GM21825 (cell line): ENCODE results near the gene RASA3.

Experiments used
- ATAC-seq: cut with Tn5 transposase; IDR thresholded peaks from one replicate; pipeline ENCODE4 v1.9.1; 2021; ENCODE audit warnings: mild to moderate bottlenecking, moderate library complexity; ENCODE audit not compliant: unreplicated experiment

RASA3 gene

DNA sequence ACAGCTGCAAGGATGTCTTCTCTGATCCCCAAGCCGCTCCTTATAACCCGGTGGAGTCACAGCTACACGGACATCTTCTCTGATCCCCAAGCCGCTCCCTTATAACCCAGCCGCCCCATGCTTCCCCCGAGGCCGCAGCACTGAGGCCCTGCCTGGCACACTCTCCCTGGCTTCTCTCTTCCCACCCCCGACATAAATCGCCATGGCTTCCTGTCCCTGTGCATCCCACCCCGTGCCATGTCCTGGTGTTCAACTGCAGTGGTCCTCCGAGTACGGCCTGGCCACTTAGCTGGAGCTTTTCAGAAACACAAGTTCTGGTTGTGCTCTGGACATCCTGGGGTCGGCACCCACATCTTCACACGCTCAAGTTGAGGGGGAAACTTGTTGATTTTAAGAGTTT is 60.4 kb downstream of the RASA3 start:
- no peak for ATAC-seq

DNA sequence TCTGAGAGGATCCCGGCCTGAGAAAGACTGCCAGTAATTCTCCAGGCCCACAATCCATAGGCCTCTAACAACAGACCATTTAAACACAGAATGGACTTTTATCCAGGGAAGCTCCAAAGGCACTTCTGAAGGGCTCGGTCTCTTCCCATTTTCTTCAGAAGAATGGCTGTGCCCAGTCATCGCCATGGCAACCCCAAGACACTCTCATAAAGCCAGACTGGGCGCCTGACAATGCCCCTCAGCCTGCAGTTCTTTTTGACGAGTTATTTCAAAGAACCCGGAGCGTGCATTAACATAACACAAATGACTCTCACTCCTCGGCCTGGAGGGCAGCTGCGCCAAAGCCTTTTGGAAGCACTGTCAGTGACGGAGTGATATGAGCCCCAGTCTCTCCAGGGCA is 61.0 kb downstream of the RASA3 start:
- ATAC-seq, result no peak

DNA sequence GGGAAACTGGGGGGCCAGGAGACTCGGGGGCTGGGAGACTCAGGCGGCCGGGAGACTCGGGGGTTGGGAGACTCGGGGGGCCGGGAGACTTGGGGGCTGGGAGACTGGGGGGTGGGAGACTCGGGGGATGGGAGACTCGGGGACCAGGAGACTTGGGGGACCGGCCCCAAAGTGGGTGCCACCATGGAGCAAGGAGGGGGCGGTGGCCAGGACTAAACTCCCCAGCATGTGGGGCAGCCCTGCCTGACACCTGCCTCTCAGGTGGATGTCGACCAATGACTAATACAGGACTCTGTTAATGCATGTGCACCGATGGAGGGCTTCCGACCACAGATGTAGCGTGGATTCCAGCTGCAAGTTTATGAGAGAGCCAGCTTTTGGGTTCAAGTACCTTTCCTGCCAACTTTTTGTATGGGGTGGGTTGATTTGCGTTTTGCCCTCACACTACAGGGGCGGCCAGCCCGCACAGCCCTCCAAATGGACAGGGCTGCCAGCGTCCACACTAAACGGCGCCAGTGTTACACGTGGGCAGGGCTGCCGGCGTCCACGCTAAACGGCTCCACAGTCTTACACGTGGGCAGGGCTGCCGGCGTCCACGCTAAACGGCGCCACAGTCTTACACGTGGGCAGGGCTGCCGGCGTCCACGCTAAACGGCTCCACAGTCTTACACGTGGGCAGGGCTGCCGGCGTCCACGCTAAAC is 62.2 kb downstream of the RASA3 start:
- ATAC-seq, result no peak

DNA sequence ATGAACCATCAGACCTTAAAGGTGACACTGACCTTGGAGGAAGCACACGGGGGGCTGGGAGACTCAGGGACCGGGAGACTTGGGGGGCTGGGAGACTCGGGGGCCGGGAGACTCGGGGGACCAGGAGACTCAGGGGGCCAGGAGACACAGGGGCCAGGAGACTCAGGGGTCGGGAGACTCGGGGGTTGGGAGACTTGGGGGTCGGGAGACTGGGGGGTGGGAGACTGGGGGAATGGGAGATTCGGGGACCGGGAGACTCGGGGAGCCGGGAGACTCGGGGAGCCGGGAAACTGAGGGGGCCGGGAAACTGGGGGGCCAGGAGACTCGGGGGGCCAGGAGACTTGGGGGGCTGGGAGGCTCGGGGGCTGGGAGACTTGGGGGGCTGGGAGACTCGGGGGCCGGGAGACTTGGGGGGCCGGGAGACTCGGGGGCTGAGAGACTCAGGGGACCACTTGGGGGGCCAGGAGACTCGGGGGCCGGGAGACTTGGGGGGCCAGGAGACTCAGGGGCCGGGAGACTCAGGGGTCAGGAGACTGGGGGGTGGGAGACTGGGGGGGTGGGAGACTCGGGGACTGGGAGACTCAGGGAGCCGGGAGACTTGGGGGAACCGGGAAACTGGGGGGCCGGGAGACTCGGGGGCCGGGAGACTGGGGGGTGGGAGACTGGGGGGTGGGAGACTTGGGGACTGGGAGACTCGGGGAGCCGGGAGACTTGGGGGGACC is 62.9 kb downstream of the RASA3 start:
- ATAC-seq, result no peak

DNA sequence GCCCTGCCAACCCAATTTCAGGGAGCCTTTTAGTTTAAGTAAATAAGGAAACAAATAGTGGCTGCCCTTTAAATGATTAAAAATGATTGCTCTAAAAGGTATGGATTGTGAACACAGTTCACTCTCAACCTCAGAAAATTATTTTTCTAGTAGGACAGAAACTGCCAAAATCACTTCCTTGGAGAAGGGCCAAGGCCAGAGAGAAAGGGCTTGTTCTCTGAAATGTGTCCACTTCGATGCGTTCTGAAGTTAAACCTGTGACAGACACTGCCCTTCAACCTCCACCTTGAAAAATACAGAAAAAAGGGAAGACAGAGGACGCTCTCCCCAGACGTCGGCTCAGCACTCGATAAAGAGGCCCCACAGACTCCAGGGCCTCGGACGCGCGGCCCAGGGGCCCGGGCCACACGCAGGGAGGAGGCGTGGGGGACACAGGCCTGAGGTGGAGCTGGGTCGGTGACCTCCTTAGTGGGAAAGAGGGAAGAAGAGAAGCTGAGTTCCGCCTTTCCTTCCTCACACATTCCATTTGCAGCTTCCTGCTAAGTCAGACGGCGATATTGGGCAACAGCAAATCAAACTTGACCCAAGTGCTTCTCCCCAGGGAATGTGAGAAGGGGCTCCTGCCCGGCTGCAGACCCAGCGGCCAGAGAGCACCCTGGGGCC is 63.6 kb downstream of the RASA3 start:
- no peak for ATAC-seq

DNA sequence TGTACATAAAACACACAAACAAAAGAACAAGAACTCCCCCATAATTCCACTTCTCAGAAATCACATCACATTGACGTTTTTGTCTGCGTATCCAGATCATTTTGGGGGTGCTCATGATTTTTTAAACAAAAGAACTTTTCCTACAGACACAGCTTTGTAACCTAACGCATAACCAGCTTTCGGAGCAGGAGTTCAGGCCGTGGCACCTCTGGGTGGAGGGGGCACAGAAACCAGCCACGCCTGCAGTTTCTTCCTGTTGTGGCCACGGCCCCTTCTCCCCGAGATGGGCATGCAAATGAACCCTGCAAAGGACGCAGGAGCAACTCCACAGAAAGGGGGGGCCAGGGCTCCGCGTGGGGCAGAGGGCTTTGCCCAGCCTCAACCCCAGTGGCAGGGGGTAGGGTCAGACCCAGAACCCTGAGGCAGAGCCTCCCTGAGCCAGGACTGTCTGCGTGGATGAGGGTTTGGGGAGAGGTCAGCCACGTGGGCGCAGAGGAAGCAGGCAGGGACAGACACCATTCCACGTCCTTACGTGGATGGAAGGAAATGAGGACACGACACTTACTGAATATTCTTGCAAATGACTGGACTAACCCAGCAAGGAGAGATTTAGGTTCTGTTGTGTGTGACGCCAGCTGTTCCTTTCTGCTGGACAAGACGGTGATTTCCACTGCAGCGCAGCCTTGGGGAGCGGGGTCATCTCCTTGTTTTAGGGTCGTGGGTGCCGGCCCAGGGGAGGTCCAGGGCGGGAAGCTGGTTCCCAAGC is 64.4 kb downstream of the RASA3 start:
- peak; percentile 36 for ATAC-seq

DNA sequence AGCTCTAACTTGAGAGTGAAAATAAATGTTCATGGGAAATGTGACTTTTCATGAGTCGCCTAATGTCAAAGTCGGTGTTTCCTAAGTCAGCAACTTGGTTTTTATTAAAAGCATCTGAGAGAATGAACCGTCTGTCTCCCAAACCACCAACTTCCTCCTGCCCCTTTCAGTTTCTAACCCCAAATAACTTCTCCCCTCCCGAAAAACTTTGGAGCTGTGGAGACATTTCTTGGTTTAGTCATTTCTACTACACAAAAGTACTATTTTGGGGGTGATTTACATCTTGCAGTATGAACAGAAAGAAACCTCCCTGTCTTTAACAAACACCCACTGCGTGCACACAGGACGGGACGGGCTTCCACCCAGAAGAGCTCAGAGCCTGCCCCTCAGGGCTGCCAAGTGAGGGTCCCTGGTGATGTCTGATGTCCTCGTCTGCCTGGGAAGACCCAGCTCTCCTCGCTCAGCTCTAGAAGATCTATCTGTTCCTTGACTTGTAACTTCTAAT is 65.0 kb downstream of the RASA3 start:
- peak; percentile 55 for ATAC-seq

DNA sequence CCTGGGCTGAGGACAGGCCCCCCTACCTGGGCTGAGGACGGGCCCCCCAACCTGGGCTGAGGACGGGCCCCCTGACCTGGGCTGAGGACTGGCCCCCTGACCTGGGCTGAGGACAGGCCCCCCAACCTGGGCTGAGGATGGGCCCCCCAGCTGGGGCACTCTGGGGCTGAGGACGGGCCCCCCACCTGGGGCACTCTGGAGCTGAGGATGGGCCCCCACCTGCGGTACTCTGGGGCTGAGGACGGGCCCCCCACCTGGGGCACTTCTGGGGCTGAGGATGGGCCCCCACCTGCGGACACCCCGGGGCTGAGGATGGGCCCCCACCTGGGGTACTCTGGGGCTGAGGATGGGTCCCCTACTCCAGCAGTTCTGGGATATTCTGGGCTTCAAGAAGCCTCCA is 65.5 kb downstream of the RASA3 start:
- ATAC-seq, result peak; percentile 5

DNA sequence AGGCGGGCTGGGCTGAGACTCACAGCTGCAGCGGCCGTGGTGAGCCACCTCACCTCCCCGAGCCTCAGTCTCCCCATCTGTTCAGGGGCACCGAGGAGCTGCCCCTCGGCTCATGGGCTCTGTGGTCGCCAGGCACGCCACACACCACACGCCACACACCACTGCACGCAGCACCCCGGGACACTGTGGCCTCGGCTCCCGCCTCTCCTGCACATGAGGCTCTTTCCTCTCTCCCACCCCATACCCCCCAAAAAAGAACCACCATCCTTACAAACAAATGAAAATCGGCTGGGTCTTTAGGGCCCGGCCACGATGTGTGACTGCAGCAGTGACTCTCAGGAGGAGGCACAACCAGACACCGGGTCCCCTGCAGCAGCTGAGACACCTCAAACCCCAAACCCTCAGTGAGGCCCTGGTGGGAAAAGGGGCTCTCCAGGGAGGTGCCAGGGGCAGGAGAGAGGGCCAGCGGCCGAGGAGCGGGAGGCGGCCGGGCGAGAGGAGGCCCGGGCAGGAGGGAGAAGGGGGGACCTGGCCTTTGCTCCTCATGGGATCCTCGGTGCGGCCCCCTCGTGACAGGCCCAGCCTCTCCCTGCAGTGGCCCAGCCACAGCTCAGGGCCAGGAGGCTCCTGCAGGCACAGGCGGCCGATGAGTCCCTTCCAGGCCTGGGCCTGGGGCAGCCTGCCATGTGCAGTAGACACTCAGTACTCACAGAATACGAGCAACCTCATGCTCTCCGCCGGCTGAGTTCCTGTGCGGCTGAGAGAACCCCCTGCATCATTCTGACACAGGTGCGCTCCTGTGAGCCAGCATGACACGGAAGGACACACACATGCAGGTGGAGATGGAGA is 66.3 kb downstream of the RASA3 start:
- no peak for ATAC-seq

DNA sequence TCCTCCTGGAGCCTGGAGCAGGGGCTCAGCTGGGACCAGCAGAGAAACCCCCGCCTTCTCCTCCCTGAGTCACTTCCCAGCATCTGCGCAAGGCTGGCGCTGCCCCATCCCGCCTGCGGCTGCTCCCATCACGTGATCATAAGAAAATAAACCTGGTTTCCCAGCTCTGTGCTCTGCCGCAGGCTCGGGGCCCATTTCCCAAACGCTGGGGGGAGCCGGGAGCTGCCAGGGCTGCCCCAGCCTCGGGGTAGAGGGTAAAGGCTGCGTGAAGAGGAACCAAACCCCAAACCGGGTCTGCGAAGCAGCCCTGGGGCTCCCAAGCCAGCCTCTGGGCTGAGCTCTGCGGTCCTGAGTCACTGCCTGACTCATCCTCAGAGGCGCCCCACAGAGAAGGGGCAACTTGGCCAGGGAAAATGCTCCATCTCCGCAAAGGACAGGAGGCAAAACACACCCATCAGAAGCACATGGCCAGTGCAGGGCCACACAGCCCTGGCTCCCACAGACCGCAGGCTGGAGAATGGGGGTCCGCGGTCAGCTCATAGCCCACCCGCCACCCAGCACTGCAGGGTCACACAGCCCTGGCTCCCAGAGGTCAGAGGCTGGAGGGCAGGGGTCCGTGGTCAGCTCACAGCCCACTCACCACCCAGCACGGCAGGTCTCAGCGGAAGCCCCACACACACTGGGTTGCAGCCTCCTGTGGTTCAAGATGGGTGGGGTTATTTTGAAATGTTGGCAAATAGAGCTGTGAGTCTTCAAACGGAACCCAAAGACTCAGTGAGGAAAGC is 67.1 kb downstream of the RASA3 start:
- peak; percentile 49 for ATAC-seq

DNA sequence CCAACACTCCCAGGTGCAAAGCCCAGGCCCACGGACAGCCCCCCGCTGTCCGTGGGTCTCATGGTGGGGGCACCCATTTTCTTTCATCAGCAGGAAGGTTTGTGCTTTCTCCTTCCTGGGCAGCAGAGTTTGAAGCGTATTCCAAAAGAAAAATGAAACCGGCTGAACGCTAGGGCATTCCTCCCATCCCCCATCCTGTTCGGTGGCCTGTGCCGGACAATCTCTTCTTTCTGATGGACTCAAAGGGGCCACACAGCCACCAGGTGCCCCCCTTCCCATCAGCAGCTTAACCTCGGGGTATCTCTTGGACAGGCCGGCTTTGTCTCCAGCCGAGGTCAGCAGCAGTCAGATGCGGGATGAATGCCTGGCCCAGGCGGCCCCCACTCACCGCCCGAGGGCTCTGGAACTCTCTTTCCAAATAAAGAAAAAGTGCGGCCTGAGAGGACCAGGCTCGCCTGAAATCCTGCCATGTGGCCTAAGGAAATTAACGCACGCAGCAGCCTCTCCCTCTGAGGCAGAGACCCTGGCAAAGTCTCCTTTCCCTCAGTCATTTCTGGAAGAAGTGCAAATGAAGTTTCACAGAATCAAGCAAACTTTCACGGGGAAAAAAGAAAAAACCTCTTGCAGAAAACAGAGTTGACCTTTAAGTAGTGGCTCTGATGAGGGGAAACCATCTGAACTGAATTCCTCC is 67.8 kb downstream of the RASA3 start:
- ATAC-seq, result no peak

DNA sequence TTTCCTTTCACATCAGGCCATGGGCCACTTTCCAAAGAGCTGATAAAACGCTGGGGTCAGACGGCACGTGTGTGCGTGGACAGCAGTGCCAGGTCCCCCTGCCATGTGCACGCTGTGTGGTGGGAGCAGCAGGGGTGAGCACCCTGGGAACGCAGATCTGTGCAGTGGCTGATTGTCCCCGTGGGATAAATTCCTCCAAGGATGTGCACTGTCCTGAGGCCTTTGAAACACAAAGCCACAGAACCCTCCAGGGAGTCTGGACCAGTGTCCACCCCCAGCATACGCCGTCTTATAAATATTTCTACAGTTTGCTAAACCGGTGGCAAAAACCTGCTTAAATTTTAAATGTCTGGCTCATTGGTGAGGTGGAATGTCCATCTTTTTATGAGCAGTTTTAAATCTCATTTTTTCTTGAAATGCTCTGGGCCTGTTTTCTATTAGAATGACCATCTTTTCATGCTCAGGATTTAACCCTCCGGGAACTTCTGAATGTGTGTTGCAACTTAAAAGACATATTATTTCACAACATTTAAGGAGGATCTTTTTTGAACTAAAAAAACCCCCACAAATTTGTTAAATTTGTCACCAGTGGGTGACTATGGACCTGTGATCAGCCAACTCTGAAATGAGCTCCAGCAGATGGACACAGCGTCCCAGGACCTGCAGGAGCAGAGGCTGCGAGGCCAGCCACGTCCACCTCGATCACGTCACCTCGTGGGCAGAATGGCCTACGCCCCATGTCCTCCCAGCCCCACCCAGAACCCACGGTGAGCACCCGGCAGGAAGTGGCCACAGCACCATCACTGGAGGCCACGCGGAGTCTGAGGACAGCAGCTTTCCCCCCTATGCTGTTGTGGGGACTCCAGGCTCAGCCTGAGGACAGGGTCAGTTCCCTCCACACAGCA is 68.6 kb downstream of the RASA3 start:
- ATAC-seq, result no peak

DNA sequence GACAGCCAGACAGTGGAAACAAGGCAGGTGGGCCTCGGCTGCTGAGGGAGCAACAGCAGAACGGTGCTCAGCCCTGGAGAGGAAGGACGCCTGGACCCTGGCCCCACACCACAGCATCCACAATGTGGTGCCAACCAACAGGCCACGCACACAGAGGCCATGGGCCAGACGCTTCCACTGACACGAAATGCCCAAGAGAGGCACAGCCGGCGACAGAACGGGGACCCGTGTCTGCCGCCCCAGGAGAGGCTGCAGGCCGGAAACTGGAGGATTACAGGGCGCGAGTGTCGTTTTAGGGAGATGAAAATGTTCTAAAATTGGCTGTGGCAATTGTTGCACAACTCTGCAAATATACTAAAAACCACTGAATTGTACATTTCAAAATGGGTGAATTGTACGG is 69.7 kb downstream of the RASA3 start:
- no peak for ATAC-seq

DNA sequence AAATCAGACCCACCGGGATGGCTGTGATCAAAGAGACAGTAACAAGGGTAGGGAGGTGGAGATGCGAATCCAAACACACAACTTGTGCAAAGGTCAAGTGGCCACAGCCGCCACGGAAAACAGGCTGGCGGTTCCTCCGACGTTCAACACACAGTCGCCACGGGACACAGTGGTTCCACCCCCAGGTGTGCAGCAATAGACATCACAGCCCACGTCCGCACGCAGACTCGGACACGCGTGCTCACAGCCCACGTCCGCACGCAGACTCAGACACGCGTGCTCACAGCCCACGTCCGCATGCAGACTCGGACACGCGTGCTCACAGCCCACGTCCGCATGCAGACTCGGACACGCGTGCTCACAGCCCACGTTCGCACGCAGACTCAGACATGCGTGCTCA is 70.1 kb downstream of the RASA3 start:
- no peak for ATAC-seq

DNA sequence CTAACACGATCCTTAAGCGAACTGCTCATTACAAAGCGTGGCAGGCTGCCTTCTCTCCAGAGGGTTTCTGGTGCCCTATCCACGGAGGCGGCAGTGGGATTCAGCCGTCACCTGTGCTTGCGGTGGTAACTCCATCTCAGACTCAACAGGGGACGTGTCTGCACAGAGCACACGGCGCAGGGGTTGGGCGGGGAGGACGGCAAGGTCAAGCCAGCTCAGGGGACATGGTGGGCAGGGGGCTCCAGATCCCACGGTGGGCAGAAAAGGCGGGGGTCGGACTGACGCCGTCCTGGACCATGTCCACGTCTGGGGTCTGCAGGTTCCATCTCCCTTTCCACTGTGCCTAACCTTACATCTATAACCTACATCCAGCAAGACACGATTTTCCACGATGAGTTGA is 70.7 kb downstream of the RASA3 start:
- ATAC-seq, result no peak

DNA sequence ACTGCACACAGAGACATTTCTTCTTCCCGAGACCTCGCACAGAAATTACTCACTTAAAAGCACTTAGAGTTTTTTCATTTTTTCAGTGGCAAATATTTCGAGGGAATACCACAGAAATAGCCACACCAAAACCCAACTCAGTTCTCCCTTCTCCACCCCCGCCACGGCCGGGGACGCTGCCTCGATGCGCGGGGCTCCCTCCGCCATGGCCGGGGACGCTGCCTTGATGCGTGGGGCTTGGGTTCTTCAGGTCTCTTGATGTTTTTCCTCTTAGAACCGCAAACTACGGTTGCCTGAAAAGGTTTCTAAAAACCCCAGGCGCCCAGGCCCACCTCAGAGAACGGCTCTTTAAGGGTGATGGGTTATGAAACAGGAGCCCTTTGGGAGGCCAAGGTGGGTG is 71.4 kb downstream of the RASA3 start:
- ATAC-seq, result no peak

DNA sequence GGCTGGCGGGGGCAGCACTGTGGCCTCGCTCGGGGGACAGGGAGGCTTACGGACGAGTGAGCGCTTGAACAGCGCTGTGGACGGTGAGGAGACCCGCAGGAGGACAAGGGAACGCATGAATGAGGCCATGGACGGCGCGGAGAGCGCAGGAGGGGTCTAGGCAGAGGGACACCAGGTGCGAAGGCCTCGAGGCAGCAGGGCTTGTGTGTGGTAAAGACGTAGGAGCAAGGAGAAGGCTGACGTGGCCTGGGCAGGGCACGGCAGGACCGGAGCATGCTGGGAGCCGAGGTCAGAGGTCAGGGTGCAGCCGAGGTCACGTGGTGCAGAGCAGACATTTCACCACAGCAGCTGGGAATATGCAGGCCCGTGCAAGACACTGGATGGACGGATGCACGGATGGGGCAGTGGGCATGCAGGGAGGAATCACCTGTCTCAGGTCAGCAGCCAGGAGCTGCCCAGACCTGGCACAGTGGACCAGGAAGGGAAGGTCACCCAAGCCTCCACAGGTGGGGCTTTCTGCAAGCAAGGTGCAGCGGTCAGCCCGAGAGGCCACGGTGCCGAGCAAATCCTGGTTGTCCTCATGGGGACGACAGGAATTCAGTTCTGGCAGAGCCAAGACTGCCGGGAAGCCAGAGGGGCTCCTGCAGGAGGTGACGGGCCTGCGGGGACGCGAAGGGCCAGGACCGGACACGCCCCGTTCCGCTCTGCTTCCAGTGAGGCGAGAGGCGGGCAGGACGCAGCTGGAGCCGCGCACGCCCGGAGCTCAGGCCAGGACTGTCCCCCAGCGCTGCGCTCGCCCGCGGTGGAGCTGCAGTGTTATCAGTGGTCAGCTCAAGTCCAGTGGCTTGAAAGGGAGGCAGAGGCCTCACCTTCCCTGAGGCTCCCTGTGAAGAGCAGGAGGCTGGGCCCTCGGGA is 72.2 kb downstream of the RASA3 start:
- ATAC-seq, result no peak
